Coronary artery (tissue), 2 donors: ENCODE data around the gene HSPA1A.
A peak's percentile ranks its signal among the peaks of the same experiment; 100 is the strongest.
"Not testable (repeated sequence)": the region's sequence is repeated elsewhere in the genome, so short reads cannot be mapped to it uniquely, and the experiment has no call there.

Experiments used
- DNase-seq: peaks from one replicate; pipeline ENCODE4 v3.0.0-alpha.2; 2017; ENCODE audit warnings: low spot score
- H3K27ac ChIP-seq, 2 donors: fragments of 200-600 bp; sonication (generic); one replicate each; pipeline ENCODE4 v1.5.1; 2016 to 2019
- H3K4me3 ChIP-seq: fragments of 200-600 bp; sonication (generic); 2 replicates; pipeline ENCODE4 v1.5.1; 2016; ENCODE audit warnings: mild to moderate bottlenecking, moderate library complexity
- CTCF ChIP-seq: fragments of 200-600 bp; sonication (generic); IDR thresholded peaks from one replicate; pipeline ENCODE4 v1.5.1; 2019; ENCODE audit warnings: antibody characterized with exemption

Gene HSPA1A

GRCh38 chr6:31782126-31782855, 33.1 kb upstream of the HSPA1A start:
- Histone ChIP-seq H3K4me3 (no peak overlapping the region), H3K27ac (no peak overlapping the region)
- no peak for DNase-seq
- TF ChIP-seq CTCF, result no peak

GRCh38 chr6:31784098-31784925, 31.0 kb upstream of the HSPA1A start:
- no peak for DNase-seq
- Histone ChIP-seq H3K4me3 (no peak overlapping the region), H3K27ac (no peak overlapping the region)
- TF ChIP-seq CTCF, result no peak

- no peak for TF ChIP-seq CTCF
- Histone ChIP-seq H3K4me3 (no peak overlapping the region), H3K27ac (no peak overlapping the region)
- no peak for DNase-seq
These were observed 29.9 kb upstream of the HSPA1A start for GRCh38 chr6:31785475-31785874.

- Histone ChIP-seq H3K27ac (no peak overlapping the region), H3K4me3 (no peak overlapping the region)
- TF ChIP-seq CTCF, result no peak
- peak; percentile 70 for DNase-seq
These were observed 23.8 kb upstream of the HSPA1A start for GRCh38 chr6:31791324-31792089.

GRCh38 chr6:31792090-31792374, 23.3 kb upstream of the HSPA1A start:
- no peak for DNase-seq
- Histone ChIP-seq H3K27ac (no peak overlapping the region), H3K4me3 (no peak overlapping the region)
- TF ChIP-seq CTCF, result no peak

- TF ChIP-seq CTCF, result no peak
- Histone ChIP-seq H3K27ac (no peak overlapping the region), H3K4me3 (no peak overlapping the region)
- DNase-seq, result no peak
These were observed 22.6 kb upstream of the HSPA1A start for GRCh38 chr6:31792761-31793171.

GRCh38 chr6:31793927-31794245, 21.5 kb upstream of the HSPA1A start:
- Histone ChIP-seq H3K4me3 (peak overlapping the region; percentile 94), H3K27ac (peak overlapping the region; percentile 91 to 97)
- not testable (repeated sequence) for DNase-seq
